ENCODE data around the gene MS4A18.

Gene MS4A18

DNA sequence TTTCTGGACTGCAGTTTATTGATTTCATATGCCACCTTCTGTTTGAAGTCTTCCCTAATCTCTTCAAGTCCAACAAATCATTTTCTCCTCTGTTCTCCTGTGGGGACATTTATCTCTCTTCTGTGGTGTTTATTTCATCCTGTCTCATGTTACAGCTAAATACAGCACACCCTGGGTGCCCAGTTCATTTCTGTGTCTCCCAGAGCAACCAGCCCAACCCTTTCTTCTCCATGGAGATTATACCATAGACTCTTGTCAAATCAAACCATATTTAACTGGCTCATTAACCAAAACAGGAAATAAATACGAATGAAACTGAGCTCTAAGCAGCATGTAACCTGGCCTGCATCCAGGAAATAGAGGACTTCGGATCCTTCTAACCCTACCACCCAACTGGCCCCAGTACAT lies 25.2 kb upstream of the MS4A18 start, which contains the start of gene MS4A8:
MS4A8 (plus strand) TSS at position 329 of the 408 bp plus-strand sequence. CDS start 1,249 bp downstream, outside the sequence.
- TF ChIP-seq ZBTB7A (IDR thresholded peaks at IDR 0.05; ENCODE audit: low read depth), result no peak
- TF ChIP-seq TCF12 (IDR thresholded peaks at IDR 0.05; ENCODE audit: low read depth), result no peak
- no peak for TF ChIP-seq EGR1 (IDR thresholded peaks at IDR 0.05)
- TF ChIP-seq, protein P1, sequence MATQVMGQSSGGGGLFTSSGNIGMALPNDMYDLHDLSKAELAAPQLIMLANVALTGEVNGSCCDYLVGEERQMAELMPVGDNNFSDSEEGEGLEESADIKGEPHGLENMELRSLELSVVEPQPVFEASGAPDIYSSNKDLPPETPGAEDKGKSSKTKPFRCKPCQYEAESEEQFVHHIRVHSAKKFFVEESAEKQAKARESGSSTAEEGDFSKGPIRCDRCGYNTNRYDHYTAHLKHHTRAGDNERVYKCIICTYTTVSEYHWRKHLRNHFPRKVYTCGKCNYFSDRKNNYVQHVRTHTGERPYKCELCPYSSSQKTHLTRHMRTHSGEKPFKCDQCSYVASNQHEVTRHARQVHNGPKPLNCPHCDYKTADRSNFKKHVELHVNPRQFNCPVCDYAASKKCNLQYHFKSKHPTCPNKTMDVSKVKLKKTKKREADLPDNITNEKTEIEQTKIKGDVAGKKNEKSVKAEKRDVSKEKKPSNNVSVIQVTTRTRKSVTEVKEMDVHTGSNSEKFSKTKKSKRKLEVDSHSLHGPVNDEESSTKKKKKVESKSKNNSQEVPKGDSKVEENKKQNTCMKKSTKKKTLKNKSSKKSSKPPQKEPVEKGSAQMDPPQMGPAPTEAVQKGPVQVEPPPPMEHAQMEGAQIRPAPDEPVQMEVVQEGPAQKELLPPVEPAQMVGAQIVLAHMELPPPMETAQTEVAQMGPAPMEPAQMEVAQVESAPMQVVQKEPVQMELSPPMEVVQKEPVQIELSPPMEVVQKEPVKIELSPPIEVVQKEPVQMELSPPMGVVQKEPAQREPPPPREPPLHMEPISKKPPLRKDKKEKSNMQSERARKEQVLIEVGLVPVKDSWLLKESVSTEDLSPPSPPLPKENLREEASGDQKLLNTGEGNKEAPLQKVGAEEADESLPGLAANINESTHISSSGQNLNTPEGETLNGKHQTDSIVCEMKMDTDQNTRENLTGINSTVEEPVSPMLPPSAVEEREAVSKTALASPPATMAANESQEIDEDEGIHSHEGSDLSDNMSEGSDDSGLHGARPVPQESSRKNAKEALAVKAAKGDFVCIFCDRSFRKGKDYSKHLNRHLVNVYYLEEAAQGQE (IDR thresholded peaks at IDR 0.05; ENCODE audit: low read depth), result no peak
- no peak for TF ChIP-seq FOXM1 (IDR thresholded peaks at IDR 0.05; ENCODE audit: borderline replicate concordance, low read depth)
- no peak for TF ChIP-seq YY1 (IDR thresholded peaks at IDR 0.05; ENCODE audit: low read depth)
- TF ChIP-seq EP300 (IDR thresholded peaks at IDR 0.05; ENCODE audit: borderline replicate concordance), result no peak
- no peak for TF ChIP-seq CREB1 (IDR thresholded peaks at IDR 0.05; ENCODE audit: low read depth)
- no peak for TF ChIP-seq CEBPB (IDR thresholded peaks at IDR 0.05)
- no peak for TF ChIP-seq NFIC (IDR thresholded peaks at IDR 0.05)
- TF ChIP-seq TEAD4 (IDR thresholded peaks at IDR 0.05), result no peak
- no peak for TF ChIP-seq TAF1 (IDR thresholded peaks at IDR 0.05; ENCODE audit: low read depth)
- TF ChIP-seq, protein P2, sequence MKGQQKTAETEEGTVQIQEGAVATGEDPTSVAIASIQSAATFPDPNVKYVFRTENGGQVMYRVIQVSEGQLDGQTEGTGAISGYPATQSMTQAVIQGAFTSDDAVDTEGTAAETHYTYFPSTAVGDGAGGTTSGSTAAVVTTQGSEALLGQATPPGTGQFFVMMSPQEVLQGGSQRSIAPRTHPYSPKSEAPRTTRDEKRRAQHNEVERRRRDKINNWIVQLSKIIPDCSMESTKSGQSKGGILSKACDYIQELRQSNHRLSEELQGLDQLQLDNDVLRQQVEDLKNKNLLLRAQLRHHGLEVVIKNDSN (IDR thresholded peaks at IDR 0.05), result no peak
- no peak for TF ChIP-seq RAD21 (IDR thresholded peaks at IDR 0.05; ENCODE audit: low read depth)
- TF ChIP-seq, protein P3, sequence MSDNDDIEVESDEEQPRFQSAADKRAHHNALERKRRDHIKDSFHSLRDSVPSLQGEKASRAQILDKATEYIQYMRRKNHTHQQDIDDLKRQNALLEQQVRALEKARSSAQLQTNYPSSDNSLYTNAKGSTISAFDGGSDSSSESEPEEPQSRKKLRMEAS (IDR thresholded peaks at IDR 0.05), result no peak

DNA sequence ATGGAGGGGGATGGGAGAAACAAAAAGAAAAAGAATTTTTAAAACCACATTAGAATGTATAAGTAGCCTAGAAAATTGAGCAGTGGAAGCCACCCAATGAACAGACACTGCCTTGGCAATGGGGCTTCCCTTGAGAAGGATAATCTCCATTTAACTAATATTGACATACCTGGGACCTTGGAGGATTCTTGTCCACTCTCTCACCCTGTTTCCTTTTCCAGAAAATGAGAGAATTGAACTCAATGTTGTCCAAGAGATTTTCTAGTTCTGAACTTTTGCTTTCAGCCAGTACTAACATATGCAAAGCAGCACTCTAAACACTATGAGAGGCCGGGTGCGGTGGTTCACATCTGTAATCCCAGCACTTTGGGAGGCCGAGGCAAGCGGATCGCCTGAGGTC lies 24.6 kb upstream of the MS4A18 start:
- no peak for TF ChIP-seq CEBPB (IDR thresholded peaks at IDR 0.05)
- TF ChIP-seq RAD21 (IDR thresholded peaks at IDR 0.05; ENCODE audit: low read depth), result no peak
- TF ChIP-seq YY1 (IDR thresholded peaks at IDR 0.05; ENCODE audit: low read depth), result no peak
- TF ChIP-seq, protein P2 (IDR thresholded peaks at IDR 0.05), result no peak
- TF ChIP-seq ZBTB7A (IDR thresholded peaks at IDR 0.05; ENCODE audit: low read depth), result no peak

DNA sequence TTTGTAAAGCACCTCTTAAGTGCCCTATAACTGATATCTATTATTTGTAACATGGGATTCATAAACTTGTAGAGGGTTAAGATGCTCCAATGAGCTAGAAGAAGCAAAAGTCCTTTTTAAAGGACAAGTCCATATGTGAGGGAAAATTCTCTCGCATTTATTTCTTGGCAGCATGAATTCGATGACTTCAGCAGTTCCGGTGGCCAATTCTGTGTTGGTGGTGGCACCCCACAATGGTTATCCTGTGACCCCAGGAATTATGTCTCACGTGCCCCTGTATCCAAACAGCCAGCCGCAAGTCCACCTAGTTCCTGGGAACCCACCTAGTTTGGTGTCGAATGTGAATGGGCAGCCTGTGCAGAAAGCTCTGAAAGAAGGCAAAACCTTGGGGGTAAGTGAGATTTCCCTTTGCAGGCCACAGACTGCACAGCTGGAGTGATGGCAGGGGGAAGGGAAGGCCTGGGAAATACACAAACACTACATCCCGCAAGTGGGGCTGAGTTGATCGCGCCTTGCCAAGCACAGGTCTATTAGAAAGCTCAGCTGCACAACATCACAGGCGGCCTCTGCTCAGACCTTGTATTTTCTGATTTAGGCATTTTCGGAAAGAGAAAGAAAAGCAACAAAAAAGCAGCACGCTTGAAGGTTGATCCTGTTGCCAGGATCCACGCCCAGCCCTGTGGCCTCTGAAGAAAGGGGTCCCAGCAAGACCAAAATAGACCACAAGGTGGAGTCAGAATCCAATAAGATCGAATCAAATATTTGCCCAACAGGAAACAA lies 23.6 kb upstream of the MS4A18 start:
- TF ChIP-seq CREB1 (IDR thresholded peaks at IDR 0.05; ENCODE audit: low read depth), result no peak
- TF ChIP-seq, protein P1 (IDR thresholded peaks at IDR 0.05; ENCODE audit: low read depth), result no peak
- TF ChIP-seq EP300 (IDR thresholded peaks at IDR 0.05; ENCODE audit: borderline replicate concordance), result no peak
- TF ChIP-seq RAD21 (IDR thresholded peaks at IDR 0.05; ENCODE audit: low read depth), result peak; percentile 51; the same call in 1 of the 2 replicates

DNA sequence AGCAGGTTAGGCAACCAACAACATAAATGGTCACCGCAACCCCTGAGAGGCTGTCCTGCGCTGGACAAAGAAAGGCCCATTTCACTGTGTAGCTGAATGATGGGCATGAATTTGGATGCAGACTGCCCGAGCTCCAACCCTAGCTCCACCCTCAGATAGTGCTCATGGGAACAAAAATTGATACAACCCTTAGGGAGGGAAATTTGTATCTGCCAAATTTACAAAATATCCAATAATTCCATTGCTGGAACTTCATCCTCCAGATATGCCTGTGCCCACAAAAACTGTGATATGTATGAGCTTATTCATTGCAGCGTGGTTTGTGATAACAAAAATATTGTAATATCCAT lies 23.1 kb upstream of the MS4A18 start:
- TF ChIP-seq ZBTB7A (IDR thresholded peaks at IDR 0.05; ENCODE audit: low read depth), result no peak

DNA sequence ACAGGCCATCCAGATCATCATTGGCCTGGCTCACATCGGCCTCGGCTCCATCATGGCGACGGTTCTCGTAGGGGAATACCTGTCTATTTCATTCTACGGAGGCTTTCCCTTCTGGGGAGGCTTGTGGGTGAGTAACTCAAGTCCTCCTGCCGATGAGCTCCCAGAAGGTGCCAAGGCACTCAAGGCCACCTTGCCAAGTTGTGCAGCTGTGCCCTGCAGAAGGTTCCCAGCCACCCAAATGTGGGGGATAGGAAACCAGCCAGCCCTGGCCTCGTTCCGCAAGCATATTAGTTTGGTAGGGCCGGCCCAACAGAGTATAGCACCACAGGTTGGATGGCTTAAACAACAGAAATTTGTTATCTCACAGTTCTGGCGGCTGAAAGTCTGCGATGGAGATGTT lies 21.1 kb upstream of the MS4A18 start:
- TF ChIP-seq FOXM1 (IDR thresholded peaks at IDR 0.05; ENCODE audit: borderline replicate concordance, low read depth), result no peak
- no peak for TF ChIP-seq YY1 (IDR thresholded peaks at IDR 0.05; ENCODE audit: low read depth)
- TF ChIP-seq NFIC (IDR thresholded peaks at IDR 0.05), result no peak
- TF ChIP-seq, protein P3 (IDR thresholded peaks at IDR 0.05), result no peak
- no peak for TF ChIP-seq TAF1 (IDR thresholded peaks at IDR 0.05; ENCODE audit: low read depth)
- no peak for TF ChIP-seq CEBPB (IDR thresholded peaks at IDR 0.05)
- no peak for TF ChIP-seq EGR1 (IDR thresholded peaks at IDR 0.05)
- TF ChIP-seq, protein P2 (IDR thresholded peaks at IDR 0.05), result no peak

DNA sequence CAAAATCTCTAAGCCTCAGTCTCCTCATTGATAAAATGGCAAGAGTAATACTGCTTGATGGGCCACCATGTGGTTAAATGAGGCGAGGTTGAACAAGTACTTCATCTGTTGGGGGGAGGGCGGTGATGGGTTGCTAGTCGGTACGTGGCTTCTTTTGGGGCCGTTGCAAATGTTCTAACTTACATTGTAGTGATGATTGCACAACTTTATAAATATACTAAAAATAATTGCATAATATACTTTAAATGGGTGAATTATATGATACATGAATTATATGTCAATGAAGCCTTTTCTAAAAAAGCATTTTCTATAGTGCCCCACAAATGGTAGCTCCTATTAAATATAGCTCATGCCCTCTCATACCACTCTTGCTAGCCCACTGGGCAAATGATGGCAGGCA lies 18.6 kb upstream of the MS4A18 start:
- no peak for TF ChIP-seq YY1 (IDR thresholded peaks at IDR 0.05; ENCODE audit: low read depth)
- TF ChIP-seq CREB1 (IDR thresholded peaks at IDR 0.05; ENCODE audit: low read depth), result no peak
- no peak for TF ChIP-seq CEBPB (IDR thresholded peaks at IDR 0.05)
- TF ChIP-seq ZBTB7A (IDR thresholded peaks at IDR 0.05; ENCODE audit: low read depth), result no peak
- TF ChIP-seq TAF1 (IDR thresholded peaks at IDR 0.05; ENCODE audit: low read depth), result no peak
- no peak for TF ChIP-seq NFIC (IDR thresholded peaks at IDR 0.05)
- no peak for TF ChIP-seq EGR1 (IDR thresholded peaks at IDR 0.05)
- TF ChIP-seq, protein P2 (IDR thresholded peaks at IDR 0.05), result no peak
- TF ChIP-seq TEAD4 (IDR thresholded peaks at IDR 0.05), result no peak

All from Ishikawa (cell line).